Calu3 (cell line): ENCODE results near the gene OR2H1. TPM values are rescaled to one million over a fixed set of nuclear protein-coding genes. Genes with fewer than 3 reads are reported as not detected.
"Not testable (repeated sequence)": the region's sequence is repeated elsewhere in the genome, so short reads cannot be mapped to it uniquely, and the experiment has no call there.

Experiments used
- BruUV-seq: library from RNA; stranded (reverse); fragments of 400-500 nt; replicated peaks from 2 replicates; lab custom pipeline; 2021; lab: Mats Ljungman, UMichigan
- CTCF ChIA-PET: fragments of 300-600 bp; sonication (Branson Sonifier 250); formaldehyde crosslinking; loops from one replicate; lab custom pipeline; 2022; ENCODE audit warnings: antibody characterized with exemption; lab: Charles Lee
- DNase-seq: peaks from one replicate; pipeline ENCODE4 v3.0.0; 2022
- H3K27ac Mint-ChIP-seq: one replicate; pipeline ENCODE4 v1.8.0; 2022; ENCODE audit warnings: mixed read lengths; ENCODE audit not compliant: unreplicated experiment
- H3K27me3 Mint-ChIP-seq: one replicate; pipeline ENCODE4 v1.8.0; 2022; ENCODE audit warnings: mixed read lengths; ENCODE audit not compliant: unreplicated experiment
- H3K36me3 Mint-ChIP-seq: one replicate; pipeline ENCODE4 v1.8.0; 2022; ENCODE audit warnings: mild to moderate bottlenecking, moderate library complexity, mixed read lengths; ENCODE audit not compliant: insufficient read depth, unreplicated experiment
- H3K4me1 Mint-ChIP-seq: one replicate; pipeline ENCODE4 v1.8.0; 2022; ENCODE audit warnings: mild to moderate bottlenecking, low read depth, mixed read lengths; ENCODE audit not compliant: unreplicated experiment
- H3K4me3 Mint-ChIP-seq: one replicate; pipeline ENCODE4 v1.8.0; 2022; ENCODE audit warnings: mild to moderate bottlenecking, low read depth, moderate library complexity, mixed read lengths; ENCODE audit not compliant: unreplicated experiment
- H3K9me3 Mint-ChIP-seq: one replicate; pipeline ENCODE4 v1.8.0; 2022; ENCODE audit warnings: low read depth, mixed read lengths; ENCODE audit not compliant: unreplicated experiment
- intact Hi-C: fragments of 100-400 bp; cut with micrococcal nuclease; formaldehyde crosslinking; loops from one replicate; pipeline ENCODE4 v1.10.0; 2022; ENCODE audit not compliant: unreplicated experiment
- total RNA-seq: library from RNA; stranded (reverse); gene quantifications from 2 replicates; pipeline ENCODE4 v1.2.3, GENCODE V29; 2022
- TF ChIP-seq, protein P1 (sequence below): fragments of 200-600 bp; IDR thresholded peaks from one replicate; pipeline ENCODE4 v1.8.0; 2022; ENCODE audit warnings: antibody characterized with exemption; ENCODE audit not compliant: unreplicated experiment

OR2H1 gene
- total RNA-seq, 1 experiment from 2014 or later = not detected

DNA sequence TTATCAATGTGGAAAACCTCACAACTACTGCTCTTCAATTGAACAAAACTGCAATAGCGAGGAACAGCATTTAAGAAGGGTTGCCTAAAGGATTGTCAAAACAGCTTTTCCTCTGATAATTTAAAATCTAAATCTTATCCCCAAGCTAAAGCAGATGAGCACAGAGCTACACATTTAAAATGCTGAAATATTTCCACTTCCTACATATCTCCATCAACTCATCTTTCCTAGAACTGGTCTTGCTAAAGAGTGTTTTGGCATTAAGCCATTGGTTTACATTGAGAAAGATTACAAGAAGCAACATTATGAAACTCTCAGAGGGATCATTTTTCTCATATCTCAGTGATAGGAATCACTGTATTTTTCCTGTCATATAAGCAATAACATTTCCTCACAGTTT, 14.2 kb upstream of the OR2H1 start:
- BruUV-seq = no TSS peak
- peaks cover 4% of the 10 kb centered on the region for H3K9me3 Mint-ChIP-seq
- CTCF ChIA-PET = no interaction called here
- TF ChIP-seq, protein P1, sequence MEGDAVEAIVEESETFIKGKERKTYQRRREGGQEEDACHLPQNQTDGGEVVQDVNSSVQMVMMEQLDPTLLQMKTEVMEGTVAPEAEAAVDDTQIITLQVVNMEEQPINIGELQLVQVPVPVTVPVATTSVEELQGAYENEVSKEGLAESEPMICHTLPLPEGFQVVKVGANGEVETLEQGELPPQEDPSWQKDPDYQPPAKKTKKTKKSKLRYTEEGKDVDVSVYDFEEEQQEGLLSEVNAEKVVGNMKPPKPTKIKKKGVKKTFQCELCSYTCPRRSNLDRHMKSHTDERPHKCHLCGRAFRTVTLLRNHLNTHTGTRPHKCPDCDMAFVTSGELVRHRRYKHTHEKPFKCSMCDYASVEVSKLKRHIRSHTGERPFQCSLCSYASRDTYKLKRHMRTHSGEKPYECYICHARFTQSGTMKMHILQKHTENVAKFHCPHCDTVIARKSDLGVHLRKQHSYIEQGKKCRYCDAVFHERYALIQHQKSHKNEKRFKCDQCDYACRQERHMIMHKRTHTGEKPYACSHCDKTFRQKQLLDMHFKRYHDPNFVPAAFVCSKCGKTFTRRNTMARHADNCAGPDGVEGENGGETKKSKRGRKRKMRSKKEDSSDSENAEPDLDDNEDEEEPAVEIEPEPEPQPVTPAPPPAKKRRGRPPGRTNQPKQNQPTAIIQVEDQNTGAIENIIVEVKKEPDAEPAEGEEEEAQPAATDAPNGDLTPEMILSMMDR = no peak
- no peaks in the 10 kb centered on the region for H3K36me3 Mint-ChIP-seq
- peaks cover 12% of the 10 kb centered on the region for H3K27me3 Mint-ChIP-seq
- no peak for DNase-seq
- intact Hi-C loops = no loop called here
- H3K27ac Mint-ChIP-seq = no peak overlapping the region
- H3K4me3 Mint-ChIP-seq = no peak overlapping the region
- no peaks in the 10 kb centered on the region for H3K4me1 Mint-ChIP-seq

DNA sequence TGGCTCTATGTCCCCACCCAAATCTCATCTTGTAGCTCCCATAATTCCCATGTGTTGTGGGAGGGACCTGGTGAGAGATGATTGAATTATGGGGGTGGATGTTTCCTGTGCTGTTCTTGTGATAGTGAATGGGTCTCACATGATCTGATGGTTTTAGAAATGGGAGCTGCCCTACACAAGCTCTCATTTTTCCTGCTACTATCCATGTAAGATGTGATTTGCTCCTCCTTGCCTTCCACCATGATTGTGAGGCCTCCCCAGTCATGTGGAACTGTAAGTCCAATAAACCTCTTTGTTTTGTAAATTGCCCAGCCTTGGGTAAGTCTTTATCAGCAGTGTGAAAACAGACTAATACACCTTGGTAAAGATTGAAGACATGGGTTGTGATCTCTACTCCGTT, 12.9 kb upstream of the OR2H1 start:
- H3K4me3 Mint-ChIP-seq, H3K4me1 Mint-ChIP-seq, H3K9me3 Mint-ChIP-seq, intact Hi-C loops, H3K27ac Mint-ChIP-seq, DNase-seq, H3K36me3 Mint-ChIP-seq, BruUV-seq: not testable (repeated sequence)
- CTCF ChIA-PET = interaction anchor here (0.6 kb wide), 1 partner anchor 151 kb away, joined by 3 read pairs; no protein-coding TSS in a partner anchor
- H3K27me3 Mint-ChIP-seq = peaks cover 12% of the 10 kb centered on the region

DNA sequence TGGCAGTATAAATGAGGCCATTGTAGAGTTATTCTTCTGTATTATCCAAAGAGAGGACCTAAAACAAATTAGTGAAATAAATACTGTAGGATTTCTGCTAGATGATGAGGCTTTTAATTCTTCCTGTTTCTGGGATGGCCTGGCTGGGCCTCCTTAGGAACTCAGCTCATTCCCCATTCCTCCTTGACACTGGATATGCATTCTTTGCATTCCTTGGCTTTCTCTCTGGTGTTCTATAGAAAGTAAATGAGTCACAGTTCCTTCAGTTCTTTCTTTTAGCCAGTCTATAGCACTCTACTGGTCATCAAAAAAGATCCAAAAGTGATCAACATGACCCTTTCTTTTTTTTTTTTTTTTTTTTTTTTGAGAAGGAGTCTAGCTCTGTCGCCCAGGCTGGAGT, 9.3 kb upstream of the OR2H1 start:
- intact Hi-C loops = no loop called here
- H3K9me3 Mint-ChIP-seq = no peaks in the 10 kb centered on the region
- H3K4me1 Mint-ChIP-seq = no peaks in the 10 kb centered on the region
- no peaks in the 10 kb centered on the region for H3K36me3 Mint-ChIP-seq
- H3K4me3 Mint-ChIP-seq = no peak overlapping the region
- no peaks in the 10 kb centered on the region for H3K27me3 Mint-ChIP-seq
- CTCF ChIA-PET = interaction anchor here (0.7 kb wide), 1 partner anchor 302 kb away, joined by 6 read pairs; no protein-coding TSS in a partner anchor
- no TSS peak for BruUV-seq
- no peak for DNase-seq
- H3K27ac Mint-ChIP-seq = no peak overlapping the region
- TF ChIP-seq, protein P1 = no peak

DNA sequence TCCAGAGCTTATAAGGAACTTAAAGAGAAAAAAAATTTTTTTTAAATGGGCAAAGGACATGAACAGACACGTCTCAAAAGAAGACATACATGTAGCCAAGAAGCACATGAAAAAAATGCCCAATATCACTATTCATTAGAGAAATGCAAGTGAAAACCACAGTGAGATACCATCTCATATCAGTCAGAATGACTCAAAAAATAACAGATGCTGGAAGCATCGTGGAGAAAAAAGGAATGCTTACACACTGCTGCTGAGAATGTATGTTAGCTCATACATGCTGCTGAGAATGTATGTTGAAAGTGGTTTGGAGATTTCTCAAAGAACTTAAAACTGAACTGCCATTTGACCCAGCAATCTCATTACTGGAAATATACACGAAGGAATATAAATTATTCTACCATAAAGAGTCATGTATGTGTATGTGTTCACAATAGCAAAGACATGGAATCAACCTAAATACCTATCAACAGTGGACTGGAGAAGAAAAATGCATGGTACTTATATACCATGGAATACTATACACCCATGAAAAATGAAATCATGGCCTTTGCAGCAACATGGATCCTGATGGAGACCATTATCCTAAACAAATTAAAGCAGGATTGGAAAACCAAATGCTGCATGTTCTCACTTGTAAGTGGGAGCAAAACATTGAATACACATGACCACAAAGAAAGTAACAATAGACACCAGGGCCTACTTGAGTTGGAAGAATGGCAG, 5.3 kb upstream of the OR2H1 start:
- TF ChIP-seq, protein P1 = no peak
- intact Hi-C loops = no loop called here
- CTCF ChIA-PET = no interaction called here
- no peaks in the 10 kb centered on the region for H3K36me3 Mint-ChIP-seq
- no TSS peak for BruUV-seq
- no peaks in the 10 kb centered on the region for H3K4me1 Mint-ChIP-seq
- no peak for DNase-seq
- H3K9me3 Mint-ChIP-seq = no peaks in the 10 kb centered on the region
- H3K4me3 Mint-ChIP-seq = no peak overlapping the region
- no peaks in the 10 kb centered on the region for H3K27me3 Mint-ChIP-seq
- no peak overlapping the region for H3K27ac Mint-ChIP-seq
